Activated gamma-delta T cell (primary cell): ENCODE measurements around the gene HOXD11.

Experiments
- DNase-seq: peaks from one replicate; lab custom pipeline; 2025; lab: John Stamatoyannopoulos, UW

Gene HOXD11

DNA sequence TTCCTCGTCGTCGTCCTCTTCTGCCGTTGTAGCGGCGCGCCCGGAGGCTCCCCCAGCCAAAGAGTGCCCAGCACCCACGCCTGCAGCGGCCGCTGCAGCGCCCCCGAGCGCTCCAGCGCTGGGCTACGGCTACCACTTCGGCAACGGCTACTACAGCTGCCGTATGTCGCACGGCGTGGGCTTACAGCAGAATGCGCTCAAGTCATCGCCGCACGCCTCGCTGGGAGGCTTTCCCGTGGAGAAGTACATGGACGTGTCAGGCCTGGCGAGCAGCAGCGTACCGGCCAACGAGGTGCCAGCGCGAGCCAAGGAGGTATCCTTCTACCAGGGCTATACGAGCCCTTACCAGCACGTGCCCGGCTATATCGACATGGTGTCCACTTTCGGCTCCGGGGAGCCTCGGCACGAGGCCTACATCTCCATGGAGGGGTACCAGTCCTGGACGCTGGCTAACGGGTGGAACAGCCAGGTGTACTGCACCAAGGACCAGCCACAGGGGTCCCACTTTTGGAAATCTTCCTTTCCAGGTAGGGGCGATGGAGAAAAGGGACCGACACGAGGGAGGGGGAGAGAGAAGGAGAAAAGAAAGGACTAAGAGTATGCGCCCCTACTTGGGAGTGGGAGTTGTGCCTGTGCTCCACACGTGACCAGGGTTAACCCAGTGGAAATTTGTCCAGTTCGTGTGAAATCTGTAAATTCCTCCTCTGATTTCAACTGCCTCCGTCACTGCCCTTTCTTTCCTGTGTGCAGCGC lies 13.8 kb upstream of the HOXD11 start:
- no peak for DNase-seq

DNA sequence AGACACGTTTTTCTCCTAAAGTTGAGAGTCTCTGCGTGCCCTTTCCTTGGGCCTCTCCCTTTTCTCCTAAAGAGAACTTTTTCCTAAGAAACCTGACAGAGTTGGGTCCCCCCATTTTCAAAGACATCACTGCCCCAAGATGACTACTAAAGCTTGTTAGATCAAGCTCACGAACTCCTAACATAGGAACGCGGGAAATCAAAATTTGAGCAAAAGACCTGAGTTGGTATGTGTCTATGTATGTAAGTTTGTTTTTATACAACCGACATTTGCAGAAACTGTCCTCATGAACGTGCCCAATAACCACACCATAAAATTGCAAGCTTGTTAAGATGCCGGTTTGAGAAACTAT lies 13.2 kb upstream of the HOXD11 start:
- DNase-seq: no peak

DNA sequence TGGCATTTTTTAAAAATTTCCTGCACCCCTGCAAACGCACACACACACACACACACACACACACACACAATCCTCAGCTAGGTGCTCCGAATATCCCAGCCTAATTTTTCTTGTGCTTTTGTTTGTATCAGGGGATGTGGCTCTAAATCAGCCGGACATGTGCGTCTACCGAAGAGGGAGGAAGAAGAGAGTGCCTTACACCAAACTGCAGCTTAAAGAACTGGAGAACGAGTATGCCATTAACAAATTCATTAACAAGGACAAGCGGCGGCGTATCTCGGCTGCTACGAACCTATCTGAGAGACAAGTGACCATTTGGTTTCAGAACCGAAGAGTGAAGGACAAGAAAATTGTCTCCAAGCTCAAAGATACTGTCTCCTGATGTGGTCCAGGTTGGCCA lies 12.7 kb upstream of the HOXD11 start:
- DNase-seq: no peak

DNA sequence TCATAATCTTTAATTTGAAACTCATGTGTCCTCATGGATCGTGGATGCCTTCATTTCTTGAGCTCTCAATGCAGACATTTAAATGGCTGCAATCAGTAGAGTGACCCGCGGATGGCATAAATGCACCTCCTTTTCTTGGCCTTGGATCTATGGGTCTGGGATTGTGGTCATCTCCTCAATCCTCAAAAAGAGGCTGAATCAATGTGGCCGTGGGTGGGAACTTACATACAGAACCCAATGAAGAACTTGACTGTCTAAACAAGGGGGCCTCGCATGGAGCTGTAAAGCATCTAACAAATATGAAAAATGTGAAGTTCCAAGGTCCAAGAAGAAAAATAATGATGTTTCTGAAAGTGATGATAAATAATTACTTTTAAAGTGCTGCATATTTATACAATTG lies 11.7 kb upstream of the HOXD11 start:
- no peak for DNase-seq

DNA sequence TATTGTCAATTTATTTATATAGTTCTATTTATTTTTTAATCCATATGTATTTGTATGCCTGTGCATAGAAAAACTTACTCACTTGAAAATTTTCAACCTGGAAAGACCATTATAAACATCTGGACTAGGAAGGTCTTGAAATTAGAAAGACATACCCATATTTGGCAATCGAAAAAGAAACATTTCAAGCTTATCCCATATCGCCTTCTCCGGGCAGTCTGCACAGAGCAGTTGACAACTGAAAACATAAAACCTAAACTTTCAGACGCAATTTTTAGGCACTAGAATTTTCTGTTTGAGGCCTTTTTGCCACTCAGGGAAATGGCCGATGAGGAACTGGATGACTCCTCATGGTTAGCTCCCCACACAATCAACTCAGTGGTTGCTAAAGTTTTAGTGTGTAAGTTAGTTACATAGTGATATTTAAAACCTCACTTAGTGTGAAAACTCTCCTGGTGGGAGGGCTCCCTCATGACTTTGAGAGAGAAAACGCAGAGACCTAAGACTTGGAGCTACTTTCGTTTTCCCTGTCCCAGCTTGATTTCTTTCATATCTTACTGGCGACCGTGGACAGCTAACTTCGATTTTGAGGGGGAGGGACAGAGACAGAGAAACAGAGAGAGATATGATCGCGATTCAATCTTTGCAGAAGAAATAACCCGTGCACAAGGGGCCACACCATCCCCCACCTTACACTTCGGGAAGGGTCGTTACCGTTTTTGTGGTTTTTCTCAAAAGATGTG lies 10.7 kb upstream of the HOXD11 start:
- no peak for DNase-seq

DNA sequence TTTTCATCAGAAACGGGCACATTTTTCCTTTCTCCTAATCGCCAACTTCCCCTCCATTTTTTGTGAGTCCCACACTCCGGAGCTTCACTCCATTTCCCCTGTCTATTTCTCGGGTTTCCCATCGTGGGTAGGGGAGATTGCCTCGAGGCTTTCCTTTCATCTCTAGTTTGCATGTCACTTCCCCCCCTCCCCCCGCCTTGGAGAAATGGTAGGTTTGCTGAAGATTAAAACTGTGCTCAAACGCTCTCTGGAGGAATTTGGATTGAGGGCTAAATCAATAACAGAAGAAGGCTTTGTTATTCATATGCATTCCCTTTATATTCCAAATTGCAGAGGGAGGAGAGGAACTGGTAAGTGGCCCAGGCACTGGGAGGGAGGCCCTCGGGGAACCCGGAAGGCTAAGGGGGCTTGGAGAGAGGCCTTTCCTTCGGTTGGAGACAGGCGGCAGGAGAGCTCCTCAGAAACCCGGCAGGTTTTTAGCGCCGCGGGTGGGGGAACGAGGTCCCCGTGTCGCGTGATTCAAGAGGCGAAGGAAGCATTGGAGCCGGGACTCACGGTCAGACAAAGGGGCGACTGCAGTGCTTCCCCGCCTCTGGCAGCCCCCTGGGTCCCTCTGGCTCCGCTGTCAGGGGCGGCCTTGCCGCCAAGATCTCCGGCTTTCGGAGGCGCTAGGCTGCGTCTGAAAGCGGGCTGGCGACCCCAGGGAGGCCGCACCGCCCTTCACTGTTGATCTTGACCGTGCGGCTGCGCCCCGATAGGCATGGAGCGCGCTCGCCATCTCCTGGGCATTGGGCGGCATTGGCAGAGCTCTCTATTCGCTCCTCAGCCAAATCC lies 9.9 kb upstream of the HOXD11 start:
- DNase-seq: no peak

DNA sequence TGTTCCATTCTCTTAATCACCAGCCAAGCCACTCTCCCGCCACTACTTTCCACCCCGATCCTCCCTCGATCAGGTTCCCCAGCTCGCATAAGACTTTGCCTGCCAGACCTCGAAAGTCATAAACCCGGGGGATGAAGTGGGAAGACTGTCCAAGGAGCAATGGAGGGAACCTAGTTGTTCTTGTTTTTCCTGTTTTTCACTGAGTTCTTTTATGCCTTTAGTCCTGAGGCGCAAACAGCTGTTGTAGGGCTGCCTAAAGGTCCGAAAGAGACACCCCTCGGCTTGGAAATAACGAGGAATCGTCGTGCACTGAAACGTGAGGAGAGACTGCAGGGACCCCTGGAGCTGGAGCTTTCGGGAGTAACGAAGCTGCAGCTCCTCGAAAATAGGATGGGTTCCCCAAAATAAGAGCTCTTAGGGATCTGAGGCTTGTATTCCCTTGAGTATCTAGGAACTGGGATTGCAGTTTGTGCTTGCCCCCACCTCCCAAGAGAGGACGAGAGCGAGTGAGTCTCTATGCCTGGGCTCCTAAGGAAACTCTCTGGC lies 9.2 kb upstream of the HOXD11 start:
- DNase-seq: no peak

DNA sequence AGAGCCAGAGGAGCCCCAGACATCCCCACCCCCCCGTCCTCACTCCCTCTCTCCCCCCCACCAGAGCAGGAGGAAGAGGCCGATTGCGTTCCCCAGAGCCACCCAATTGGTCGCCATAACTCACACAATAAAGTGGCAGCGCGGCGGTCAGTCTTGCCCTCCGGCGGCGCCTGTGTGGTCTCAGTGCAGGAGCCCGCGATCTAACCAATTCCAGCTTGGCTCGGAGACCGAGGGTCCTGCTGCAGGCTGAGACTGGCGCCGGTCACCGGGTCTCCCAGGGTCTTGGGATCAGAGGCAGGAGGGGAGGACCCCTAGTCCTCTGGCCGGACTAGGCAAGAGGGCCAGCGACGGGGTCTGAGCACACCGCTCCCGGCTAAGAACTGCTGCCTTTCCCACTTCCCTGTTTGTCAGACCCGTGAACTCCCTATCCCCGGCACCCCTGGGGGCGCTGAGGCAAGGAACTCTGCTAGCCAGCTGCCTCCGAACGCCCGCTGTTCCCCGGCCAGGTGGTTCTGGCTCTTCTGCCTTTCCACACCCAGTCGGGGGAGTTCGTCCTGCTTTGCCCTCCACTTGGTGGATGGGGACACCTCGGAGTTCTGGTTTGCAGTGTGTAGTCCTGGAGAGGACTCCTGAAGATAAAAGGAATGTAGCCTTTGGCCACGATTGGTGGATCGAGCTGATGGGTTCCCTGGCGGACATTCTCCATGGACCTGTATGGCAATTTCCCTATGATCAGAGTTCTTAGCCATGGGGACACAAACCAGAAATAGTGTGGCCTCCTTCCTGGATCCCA lies 8.5 kb upstream of the HOXD11 start:
- DNase-seq: no peak

DNA sequence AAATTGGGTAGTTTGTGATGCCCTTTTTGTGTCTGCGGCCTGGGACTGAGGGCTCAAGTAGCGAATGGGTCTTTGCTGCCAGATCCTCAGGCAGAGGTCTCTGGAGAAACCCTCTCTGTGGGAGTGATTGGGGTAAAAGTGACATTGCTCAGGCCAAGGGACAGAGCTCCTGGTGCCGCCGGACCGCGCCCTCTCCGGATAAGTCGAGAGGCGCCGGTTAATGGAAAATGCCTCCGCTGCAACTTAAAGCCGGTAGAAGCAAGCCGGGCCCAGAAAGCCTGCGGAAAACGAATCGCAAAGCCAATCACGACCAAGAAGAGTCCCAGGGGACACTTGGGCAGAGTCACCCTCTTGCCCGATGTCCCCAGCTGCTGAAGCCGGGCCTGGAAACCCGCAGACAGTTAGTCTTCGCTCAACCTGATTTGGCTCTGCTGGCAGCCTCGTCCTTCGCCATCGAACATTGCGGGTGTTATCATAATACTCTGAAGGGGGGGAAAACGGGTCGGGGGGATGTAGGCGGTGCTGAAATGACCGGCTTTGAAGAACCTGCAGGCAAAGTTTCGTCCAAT lies 7.8 kb upstream of the HOXD11 start:
- DNase-seq: no peak

DNA sequence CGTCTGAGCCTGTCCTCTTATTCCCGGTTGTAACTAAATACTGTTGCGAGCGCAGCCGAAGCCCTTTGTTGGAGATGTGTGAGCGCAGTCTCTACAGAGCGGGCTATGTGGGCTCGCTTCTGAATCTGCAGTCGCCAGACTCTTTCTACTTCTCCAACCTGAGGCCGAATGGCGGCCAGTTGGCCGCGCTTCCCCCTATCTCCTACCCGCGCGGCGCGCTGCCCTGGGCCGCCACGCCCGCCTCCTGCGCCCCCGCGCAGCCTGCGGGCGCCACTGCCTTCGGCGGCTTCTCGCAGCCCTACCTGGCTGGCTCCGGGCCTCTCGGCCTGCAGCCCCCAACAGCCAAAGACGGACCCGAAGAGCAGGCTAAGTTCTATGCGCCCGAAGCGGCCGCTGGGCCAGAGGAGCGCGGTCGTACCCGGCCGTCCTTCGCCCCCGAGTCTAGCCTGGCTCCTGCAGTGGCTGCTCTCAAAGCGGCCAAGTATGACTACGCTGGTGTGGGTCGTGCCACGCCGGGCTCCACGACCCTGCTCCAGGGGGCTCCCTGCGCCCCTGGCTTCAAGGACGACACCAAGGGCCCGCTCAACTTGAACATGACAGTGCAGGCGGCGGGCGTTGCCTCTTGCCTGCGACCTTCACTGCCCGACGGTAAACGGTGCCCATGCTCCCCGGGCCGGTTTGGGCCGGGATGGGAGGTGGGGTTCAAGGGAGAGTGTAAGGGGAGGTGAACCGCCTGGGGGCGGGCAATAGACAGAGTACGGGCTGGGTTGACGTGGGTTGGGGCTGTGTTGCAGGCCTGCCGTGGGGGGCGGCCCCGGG lies 7.1 kb upstream of the HOXD11 start, which contains the start of gene HOXD12:
TSS of gene HOXD12 (plus strand) at position 68 of the 819 bp plus-strand sequence. CDS start at position 75, 7 bp downstream.
- no peak for DNase-seq

DNA sequence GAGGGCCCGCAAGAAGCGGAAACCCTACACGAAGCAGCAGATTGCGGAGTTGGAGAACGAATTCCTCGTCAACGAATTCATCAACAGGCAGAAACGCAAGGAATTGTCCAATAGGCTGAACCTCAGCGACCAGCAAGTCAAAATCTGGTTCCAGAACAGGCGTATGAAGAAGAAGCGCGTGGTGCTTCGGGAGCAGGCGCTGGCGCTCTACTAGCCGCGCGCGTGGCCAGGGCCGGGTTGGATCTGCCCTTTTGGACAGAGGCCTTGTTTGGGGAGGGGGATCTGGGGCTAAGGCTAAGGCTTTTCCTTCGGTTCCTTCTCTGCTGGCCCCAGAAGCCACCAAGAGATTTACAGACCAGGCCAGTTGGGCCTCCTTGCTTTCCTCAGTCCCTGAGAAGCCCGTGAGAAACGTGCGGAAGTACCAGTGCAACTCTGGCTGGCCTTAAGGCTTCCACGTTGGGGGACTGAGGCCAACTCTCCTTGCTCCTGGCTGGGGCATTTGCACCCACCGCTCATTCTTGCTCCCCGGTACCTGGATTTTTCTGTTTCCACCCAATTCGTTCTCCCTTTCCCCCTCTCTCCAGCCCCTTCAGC lies 6.4 kb upstream of the HOXD11 start:
- no peak for DNase-seq

DNA sequence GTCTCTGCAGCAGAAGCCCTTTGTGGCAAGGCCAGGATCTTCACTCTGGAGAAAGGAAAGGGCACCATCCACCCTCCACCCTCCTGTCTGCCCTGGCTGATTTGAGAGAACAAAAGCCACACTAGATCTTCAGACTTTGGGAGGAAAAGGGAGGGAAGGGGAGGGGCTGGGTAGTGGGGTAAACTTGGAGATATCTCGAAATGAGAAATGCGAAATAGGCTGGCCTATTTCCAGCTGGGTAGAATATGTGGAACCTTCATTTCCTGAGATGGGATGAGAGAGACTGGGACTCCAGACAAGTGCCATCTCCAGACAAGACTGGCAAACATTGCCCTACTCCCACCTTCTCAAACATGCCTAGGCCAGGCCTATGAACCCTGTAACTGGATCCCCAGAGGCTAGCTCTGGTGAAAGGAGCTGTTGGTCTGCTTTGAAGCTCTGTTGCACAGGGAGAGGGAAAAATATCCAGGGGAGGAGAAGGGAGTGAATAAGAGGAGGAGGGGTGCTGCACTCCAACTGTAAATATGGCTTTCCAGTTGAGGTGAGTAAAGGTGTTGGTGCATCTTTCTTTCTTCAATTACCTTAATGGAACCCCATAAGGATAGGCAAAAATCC lies 5.8 kb upstream of the HOXD11 start:
- DNase-seq: no peak

DNA sequence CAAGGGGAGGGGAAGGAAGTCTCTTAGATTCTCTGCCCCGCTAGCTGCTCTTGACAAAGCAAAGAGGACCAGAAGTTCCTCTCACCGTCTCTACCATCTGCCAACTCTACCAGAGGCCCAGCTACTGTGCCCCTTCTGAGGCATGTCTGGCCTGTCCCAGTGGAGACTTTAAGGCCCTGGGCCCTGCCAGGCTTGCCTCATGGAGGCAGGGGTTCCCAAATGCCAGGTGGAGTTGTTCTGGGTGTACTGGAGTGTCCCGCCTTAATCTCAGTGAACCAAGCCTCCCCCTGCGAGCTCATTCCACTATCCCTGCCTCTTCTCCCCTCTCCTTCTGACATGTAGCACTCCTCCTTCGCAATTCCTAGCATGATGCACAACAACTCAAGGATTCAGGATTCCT lies 5.2 kb upstream of the HOXD11 start:
- no peak for DNase-seq

DNA sequence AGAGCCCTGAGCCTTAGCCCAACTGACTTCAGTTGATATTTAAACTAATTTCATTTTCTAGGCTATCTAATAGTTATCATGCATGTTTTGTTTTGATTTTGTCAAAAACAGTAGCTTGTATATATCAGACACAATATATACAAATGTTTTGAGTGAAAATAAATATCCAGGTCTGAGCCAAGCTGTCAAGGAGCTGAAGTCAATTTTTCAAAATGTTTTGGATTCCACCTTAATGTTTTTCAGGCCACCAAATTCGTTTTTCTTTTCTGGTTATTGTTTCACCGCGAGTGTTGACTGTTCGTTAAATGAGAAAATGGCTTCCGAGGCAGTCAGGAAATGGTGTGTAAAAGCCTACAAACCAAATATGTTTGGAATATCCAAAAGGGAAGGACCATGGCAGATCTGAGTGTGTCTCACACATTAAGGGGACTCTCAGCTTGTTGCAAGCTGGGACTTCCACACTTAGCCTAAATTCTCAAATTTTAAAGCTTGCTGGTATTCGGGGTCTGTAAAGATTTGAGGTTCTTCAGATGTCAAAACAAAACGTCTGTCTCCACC lies 4.7 kb upstream of the HOXD11 start:
- DNase-seq: no peak

DNA sequence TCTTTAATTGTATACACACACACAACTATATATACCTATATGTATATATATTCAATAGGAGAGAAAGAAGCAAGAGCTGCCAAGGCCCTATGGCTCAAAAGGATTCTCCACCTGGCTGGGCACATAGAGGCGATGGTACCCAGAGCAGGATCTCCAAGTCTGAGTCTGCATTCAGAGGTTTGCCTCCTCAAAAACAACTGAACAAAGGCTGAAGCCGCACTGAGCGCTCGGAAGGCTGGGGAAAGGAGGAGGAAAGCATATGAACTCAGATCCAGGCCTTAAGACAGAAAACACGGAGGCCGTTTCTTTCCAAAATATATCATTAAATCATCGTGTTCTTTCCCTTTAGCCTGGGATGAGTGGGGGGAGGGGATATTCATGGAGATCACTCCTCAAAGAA lies 3.9 kb upstream of the HOXD11 start:
- no peak for DNase-seq

DNA sequence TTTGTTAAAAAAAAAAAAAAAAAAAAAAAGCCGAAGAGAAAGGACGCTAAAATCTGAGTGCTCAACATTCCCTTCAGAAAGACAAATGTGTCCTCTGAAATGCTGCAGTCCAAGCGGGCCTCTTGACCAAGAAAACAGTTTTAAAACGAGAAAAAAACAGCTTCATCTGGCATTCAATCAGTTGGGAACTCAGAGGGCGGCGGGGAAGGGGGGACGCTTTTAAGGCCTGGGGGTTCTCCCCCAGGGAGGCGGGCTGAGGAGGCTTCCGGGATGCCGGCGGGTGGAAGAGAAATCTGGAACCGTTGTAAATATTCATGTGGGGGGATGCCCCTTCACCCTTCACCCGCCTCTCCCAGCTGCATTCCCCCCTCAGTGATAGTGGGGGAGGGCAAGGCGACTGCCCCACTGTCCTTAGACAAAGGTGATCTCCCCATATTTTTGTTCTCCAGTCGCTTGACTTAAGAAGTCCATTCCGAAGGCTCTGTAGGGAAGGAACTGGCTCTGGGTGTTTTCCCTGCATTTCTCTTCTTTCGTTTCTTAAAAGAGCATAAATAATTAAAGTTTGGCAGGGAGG lies 3.3 kb upstream of the HOXD11 start:
- DNase-seq: no peak

DNA sequence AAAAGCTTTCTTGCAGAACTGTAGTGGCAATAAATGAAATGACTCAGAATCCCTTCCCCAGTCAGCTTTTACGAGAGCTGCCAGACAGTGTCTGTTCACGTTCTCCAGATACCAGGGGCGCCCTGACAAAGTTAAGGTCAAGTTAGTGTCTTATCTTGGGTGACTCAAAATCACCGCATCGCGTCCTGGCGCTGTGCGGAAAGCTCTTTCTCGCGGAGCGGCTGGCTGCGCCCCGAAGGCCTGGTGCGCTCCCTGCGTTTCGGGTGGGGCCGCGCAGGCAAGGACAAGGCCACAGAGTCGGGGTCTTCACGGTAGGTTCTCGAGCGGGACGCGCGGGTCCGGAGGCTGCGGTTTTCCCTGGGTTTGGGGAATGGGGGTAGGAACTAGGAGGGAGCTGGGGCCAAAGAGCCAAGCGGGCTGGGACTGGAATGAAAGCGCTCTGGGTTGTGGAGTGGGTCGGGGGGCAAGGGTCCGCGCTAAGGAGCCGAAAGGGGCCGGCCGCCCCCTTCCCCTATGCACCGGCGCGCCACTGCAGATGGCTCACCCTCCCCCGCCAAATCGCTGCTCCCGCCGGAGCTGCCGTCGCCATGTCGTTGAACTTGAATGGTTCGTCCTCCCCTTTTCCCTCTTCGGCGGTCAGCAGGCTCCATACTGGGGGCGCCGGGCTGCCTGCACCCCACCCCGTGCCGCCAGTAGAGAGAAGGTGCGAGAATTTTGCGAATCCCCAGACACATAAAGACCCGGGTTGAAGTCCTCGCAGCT lies 2.6 kb upstream of the HOXD11 start:
- DNase-seq: no peak
